HCT116 (cell line): Measurements from ENCODE around the gene SPINK2. TPM values are rescaled to one million over a fixed set of nuclear protein-coding genes. Genes with fewer than 3 reads are reported as not detected.

ENCODE experiments used
- ATAC-seq: fragments of 200-7000 bp; cut with Tn5 transposase; 2 replicates; pipeline ENCODE4 v1.9.1; 2020; ENCODE audit warnings: mild to moderate bottlenecking, moderate library complexity
- BruUV-seq: library from RNA; stranded (reverse); fragments of 400-500 nt; replicated peaks from 2 replicates; lab custom pipeline; 2021; lab: Mats Ljungman, UMichigan
- CTCF ChIA-PET: fragments of 300-600 bp; sonication (Branson Sonifier 250); formaldehyde crosslinking; loops from one replicate; lab custom pipeline; 2021; ENCODE audit warnings: antibody characterized with exemption; lab: Charles Lee
- POLR2A ChIA-PET: fragments of 300-600, 350-600 bp; sonication (Branson Sonifier 250); formaldehyde crosslinking; loops from one replicate; lab custom pipeline; 2021; ENCODE audit warnings: antibody characterized with exemption; lab: Charles Lee
- RAD21 ChIA-PET, 2 experiments: fragments of 300-600 bp; sonication (Branson Sonifier 250); formaldehyde crosslinking; loops; one replicate each; lab custom pipeline; 2023; ENCODE audit warnings: low total read pairs in 2 of 2; ENCODE audit not compliant: uncharacterized antibody in 2 of 2, unreplicated experiment in 2 of 2, low non-redundant PET in 1 of 2; lab: Charles Lee
- DNase-seq: peaks from one replicate; pipeline ENCODE4 v3.0.0-alpha.2; 2010; ENCODE audit warnings: low read depth, low spot score
- H2AFZ ChIP-seq: fragments of 200-600 bp; shearing (Covaris generic), sonication (generic); 2 replicates; pipeline ENCODE4 v1.6.1; 2017; ENCODE audit warnings: low read depth, mixed run types, mixed read lengths, antibody characterized with exemption, low read length; ENCODE audit not compliant: poor library complexity, severe bottlenecking
- H3K27ac ChIP-seq: 2 replicates; pipeline ENCODE4 v1.5.1; 2012; ENCODE audit warnings: low read depth, low read length
- H3K27me3 ChIP-seq: fragments of 200-600 bp; sonication (generic); 2 replicates; pipeline ENCODE4 v1.6.1; 2016; ENCODE audit warnings: mixed run types, low read length, mixed read lengths; ENCODE audit not compliant: insufficient read depth
- H3K36me3 ChIP-seq, 2 experiments: fragments of 200-500 bp in 1 of 2; fragments of 200-600 bp in 1 of 2; sonication (Bioruptor generic) in 1 of 2; sonication (generic) in 1 of 2; 2 replicates each; pipeline versions ENCODE4 v1.5.1 to v1.6.1; 2014 to 2016; ENCODE audit warnings: low read length in 2 of 2, inconsistent platforms in 1 of 2, mixed read lengths in 1 of 2, mixed run types in 1 of 2; ENCODE audit not compliant: insufficient read depth in 2 of 2, control insufficient read depth in 1 of 2
- H3K4me1 ChIP-seq, 2 experiments: fragments of 200-600 bp in 1 of 2; sonication (generic) in 1 of 2; 2 replicates each; pipeline versions ENCODE4 v1.5.1 to v1.6.1; 2012 to 2017; ENCODE audit warnings: low read length in 2 of 2, inconsistent platforms in 1 of 2, mild to moderate bottlenecking in 1 of 2, mixed read lengths in 1 of 2, mixed run types in 1 of 2, moderate library complexity in 1 of 2; ENCODE audit not compliant: insufficient read depth in 2 of 2, control insufficient read depth in 1 of 2
- H3K4me2 ChIP-seq: fragments of 200-600 bp; sonication (generic); 2 replicates; pipeline ENCODE4 v1.6.1; 2017; ENCODE audit warnings: mixed run types, low read length, mixed read lengths
- H3K4me3 ChIP-seq, 2 experiments: fragments of 200-600 bp in 1 of 2; sonication (generic) in 1 of 2; replicated peaks in 1 of 2; 2 replicates each; pipeline ENCODE4 v1.5.1; 2011 to 2016; ENCODE audit warnings: low read length in 2 of 2, control low read depth in 1 of 2, low read depth in 1 of 2, mild to moderate bottlenecking in 1 of 2, mixed read lengths in 1 of 2, mixed run types in 1 of 2
- H3K79me2 ChIP-seq: fragments of 200-600 bp; sonication (generic); 2 replicates; pipeline ENCODE4 v1.6.1; 2017; ENCODE audit warnings: mild to moderate bottlenecking, mixed run types, low read length, moderate library complexity, mixed read lengths; ENCODE audit not compliant: insufficient read depth
- H3K9ac ChIP-seq: fragments of 200-600 bp; sonication (generic); 2 replicates; pipeline ENCODE4 v1.6.1; 2016; ENCODE audit warnings: low read length, mixed read lengths
- H3K9me2 ChIP-seq: fragments of 200-600 bp; sonication (generic), shearing (Covaris generic); 2 replicates; pipeline ENCODE4 v1.6.1; 2017; ENCODE audit warnings: mixed run types, mild to moderate bottlenecking, moderate library complexity; ENCODE audit not compliant: insufficient read depth
- H3K9me3 ChIP-seq, 2 experiments: fragments of 200-500 bp in 1 of 2; fragments of 200-600 bp in 1 of 2; sonication (Bioruptor generic) in 1 of 2; sonication (generic) in 1 of 2; 2 replicates each; pipeline ENCODE4 v1.6.1; 2014 to 2017; ENCODE audit warnings: low read length in 2 of 2, mixed read lengths in 2 of 2, inconsistent platforms in 1 of 2, low read depth in 1 of 2, mild to moderate bottlenecking in 1 of 2, mixed run types in 1 of 2, moderate library complexity in 1 of 2; ENCODE audit not compliant: control insufficient read depth in 1 of 2, insufficient read depth in 1 of 2
- H4K20me1 ChIP-seq: fragments of 200-600 bp; sonication (generic), shearing (Covaris generic); 2 replicates; pipeline ENCODE4 v1.6.1; 2017; ENCODE audit warnings: mixed run types, mild to moderate bottlenecking, moderate library complexity; ENCODE audit not compliant: insufficient read depth
- CBX3 ChIP-seq: IDR thresholded peaks from 2 replicates; pipeline ENCODE4 v1.6.1; 2012; ENCODE audit warnings: low read depth
- EGR1 ChIP-seq: IDR thresholded peaks from 2 replicates; pipeline ENCODE4 v1.6.1; 2012; ENCODE audit warnings: low read depth
- EZH2 ChIP-seq: fragments of 200-600 bp; sonication (generic); IDR thresholded peaks from 2 replicates; pipeline ENCODE4 v1.6.1; 2017; ENCODE audit warnings: antibody characterized with exemption, mixed run types
- FOSL1 ChIP-seq: IDR thresholded peaks from 2 replicates; pipeline ENCODE4 v1.6.1; 2012; ENCODE audit warnings: low read depth
- POLR2AphosphoS5 ChIP-seq: IDR thresholded peaks from 2 replicates; pipeline ENCODE4 v1.6.1; 2011; ENCODE audit warnings: mild to moderate bottlenecking, low read depth, low read length, moderate library complexity
- SP1 ChIP-seq: IDR thresholded peaks from 2 replicates; pipeline ENCODE4 v1.6.1; 2012; ENCODE audit warnings: low read depth
- TCF7L2 ChIP-seq: IDR thresholded peaks from 2 replicates; pipeline ENCODE4 v1.7.0; 2011; ENCODE audit warnings: borderline replicate concordance, inconsistent platforms; ENCODE audit not compliant: insufficient read depth, insufficient read length; ENCODE audit errors: extremely low read depth
- YY1 ChIP-seq: IDR thresholded peaks from 2 replicates; pipeline ENCODE4 v1.6.1; 2011; ENCODE audit warnings: low read length, low read depth, moderate library complexity, mild to moderate bottlenecking; ENCODE audit not compliant: insufficient replicate concordance; ENCODE audit errors: extremely low read depth
- ZFX ChIP-seq: fragments of 450-650 bp; IDR thresholded peaks from 2 replicates; pipeline ENCODE4 v1.6.1; 2017
- ZNF274 ChIP-seq: fragments of 200-500 bp; sonication (Bioruptor generic); IDR thresholded peaks from 2 replicates; pipeline ENCODE4 v1.6.1; 2014; ENCODE audit warnings: mild to moderate bottlenecking, low read depth, low read length, inconsistent platforms
- intact Hi-C: fragments of 100-400 bp; cut with micrococcal nuclease; formaldehyde crosslinking; loops from 2 replicates; pipeline ENCODE4 v1.10.0; 2022
- total RNA-seq: library from RNA; stranded (reverse); gene quantifications from one replicate; pipeline ENCODE4 v1.2.1, GENCODE V29; 2021; ENCODE audit not compliant: unreplicated experiment
- TF ChIP-seq, protein P1 (sequence below), 3 experiments: fragments of 200-600 bp in 1 of 3; sonication (generic) in 1 of 3; IDR thresholded peaks in 2 of 3; conservative IDR thresholded peaks in 1 of 3; 2 replicates each; pipeline ENCODE4 v1.5.1; 2012 to 2017; ENCODE audit warnings: low read depth in 2 of 3, low read length in 2 of 3, antibody characterized with exemption in 1 of 3, borderline replicate concordance in 1 of 3, control low read depth in 1 of 3, mild to moderate bottlenecking in 1 of 3, mixed read lengths in 1 of 3, mixed run types in 1 of 3, moderate library complexity in 1 of 3; ENCODE audit not compliant: insufficient read depth in 1 of 3
- TF ChIP-seq, protein P2 (sequence below): IDR thresholded peaks from 2 replicates; pipeline ENCODE4 v1.6.1; 2012; ENCODE audit warnings: low read depth
- TF ChIP-seq, protein P3 (sequence below): IDR thresholded peaks from 2 replicates; pipeline ENCODE4 v1.6.1; 2012

The SPINK2 gene
- total RNA-seq, 1 experiment from 2014 or later = 2.4 TPM

DNA sequence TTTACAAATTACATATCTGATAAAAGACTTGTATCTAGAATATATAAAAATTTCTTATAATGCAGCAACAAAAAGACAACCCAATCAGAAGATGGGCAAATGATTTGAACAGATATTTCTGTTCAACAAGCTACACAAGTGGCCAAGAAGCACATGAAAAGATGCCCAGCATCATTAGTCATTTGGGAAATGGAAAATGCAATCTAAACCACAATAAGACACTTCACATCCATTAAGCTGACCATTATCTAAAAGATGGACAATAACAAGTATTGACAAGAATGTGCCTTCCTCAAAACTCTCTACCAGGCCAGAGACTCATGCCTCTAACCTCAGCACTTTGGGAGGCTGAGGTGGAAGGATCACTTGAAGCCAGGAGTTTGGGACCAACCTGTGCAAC, 53.9 kb downstream of the SPINK2 start:
- Histone ChIP-seq H3K9me2 (no peaks in the 10 kb centered on the region), H3K36me3 (no peaks in the 10 kb centered on the region), H3K4me3 (no peak overlapping the region), H3K27ac (no peak overlapping the region), H2AFZ (no peak overlapping the region)
- TF ChIP-seq, protein P1, sequence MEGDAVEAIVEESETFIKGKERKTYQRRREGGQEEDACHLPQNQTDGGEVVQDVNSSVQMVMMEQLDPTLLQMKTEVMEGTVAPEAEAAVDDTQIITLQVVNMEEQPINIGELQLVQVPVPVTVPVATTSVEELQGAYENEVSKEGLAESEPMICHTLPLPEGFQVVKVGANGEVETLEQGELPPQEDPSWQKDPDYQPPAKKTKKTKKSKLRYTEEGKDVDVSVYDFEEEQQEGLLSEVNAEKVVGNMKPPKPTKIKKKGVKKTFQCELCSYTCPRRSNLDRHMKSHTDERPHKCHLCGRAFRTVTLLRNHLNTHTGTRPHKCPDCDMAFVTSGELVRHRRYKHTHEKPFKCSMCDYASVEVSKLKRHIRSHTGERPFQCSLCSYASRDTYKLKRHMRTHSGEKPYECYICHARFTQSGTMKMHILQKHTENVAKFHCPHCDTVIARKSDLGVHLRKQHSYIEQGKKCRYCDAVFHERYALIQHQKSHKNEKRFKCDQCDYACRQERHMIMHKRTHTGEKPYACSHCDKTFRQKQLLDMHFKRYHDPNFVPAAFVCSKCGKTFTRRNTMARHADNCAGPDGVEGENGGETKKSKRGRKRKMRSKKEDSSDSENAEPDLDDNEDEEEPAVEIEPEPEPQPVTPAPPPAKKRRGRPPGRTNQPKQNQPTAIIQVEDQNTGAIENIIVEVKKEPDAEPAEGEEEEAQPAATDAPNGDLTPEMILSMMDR (IDR thresholded peaks at IDR 0.05 in 2 of 3, conservative IDR thresholded peaks at IDR 0.05 in 1 of 3; ENCODE audit: borderline replicate concordance in 1 of 3, insufficient read depth in 1 of 3, low read depth in 2 of 3, low read length in 2 of 3) = no peak
- TF ChIP-seq ZFX (no peak), EGR1 (no peak), SP1 (no peak), CBX3 (no peak), TCF7L2 (no peak), FOSL1 (no peak), EZH2 (no peak), POLR2AphosphoS5 (no peak), ZNF274 (no peak), YY1 (no peak)
- TF ChIP-seq, protein P2, sequence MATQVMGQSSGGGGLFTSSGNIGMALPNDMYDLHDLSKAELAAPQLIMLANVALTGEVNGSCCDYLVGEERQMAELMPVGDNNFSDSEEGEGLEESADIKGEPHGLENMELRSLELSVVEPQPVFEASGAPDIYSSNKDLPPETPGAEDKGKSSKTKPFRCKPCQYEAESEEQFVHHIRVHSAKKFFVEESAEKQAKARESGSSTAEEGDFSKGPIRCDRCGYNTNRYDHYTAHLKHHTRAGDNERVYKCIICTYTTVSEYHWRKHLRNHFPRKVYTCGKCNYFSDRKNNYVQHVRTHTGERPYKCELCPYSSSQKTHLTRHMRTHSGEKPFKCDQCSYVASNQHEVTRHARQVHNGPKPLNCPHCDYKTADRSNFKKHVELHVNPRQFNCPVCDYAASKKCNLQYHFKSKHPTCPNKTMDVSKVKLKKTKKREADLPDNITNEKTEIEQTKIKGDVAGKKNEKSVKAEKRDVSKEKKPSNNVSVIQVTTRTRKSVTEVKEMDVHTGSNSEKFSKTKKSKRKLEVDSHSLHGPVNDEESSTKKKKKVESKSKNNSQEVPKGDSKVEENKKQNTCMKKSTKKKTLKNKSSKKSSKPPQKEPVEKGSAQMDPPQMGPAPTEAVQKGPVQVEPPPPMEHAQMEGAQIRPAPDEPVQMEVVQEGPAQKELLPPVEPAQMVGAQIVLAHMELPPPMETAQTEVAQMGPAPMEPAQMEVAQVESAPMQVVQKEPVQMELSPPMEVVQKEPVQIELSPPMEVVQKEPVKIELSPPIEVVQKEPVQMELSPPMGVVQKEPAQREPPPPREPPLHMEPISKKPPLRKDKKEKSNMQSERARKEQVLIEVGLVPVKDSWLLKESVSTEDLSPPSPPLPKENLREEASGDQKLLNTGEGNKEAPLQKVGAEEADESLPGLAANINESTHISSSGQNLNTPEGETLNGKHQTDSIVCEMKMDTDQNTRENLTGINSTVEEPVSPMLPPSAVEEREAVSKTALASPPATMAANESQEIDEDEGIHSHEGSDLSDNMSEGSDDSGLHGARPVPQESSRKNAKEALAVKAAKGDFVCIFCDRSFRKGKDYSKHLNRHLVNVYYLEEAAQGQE = no peak
- TF ChIP-seq, protein P3, sequence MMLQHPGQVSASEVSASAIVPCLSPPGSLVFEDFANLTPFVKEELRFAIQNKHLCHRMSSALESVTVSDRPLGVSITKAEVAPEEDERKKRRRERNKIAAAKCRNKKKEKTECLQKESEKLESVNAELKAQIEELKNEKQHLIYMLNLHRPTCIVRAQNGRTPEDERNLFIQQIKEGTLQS = no peak
- TF ChIP-seq, all 23 proteins: peak for 0
- Histone ChIP-seq H3K9me3 (no peaks in the 10 kb centered on the region), H4K20me1 (no peaks in the 10 kb centered on the region), H3K4me2 (no peak overlapping the region), H3K79me2 (no peaks in the 10 kb centered on the region), H3K4me1 (no peaks in the 10 kb centered on the region; a peak in 1 of 4 replicates), H3K27me3 (no peaks in the 10 kb centered on the region), H3K9ac (no peak overlapping the region)
- DNase-seq = no peak
- intact Hi-C loops = no loop called here
- no peak for ATAC-seq
- CTCF ChIA-PET = no interaction called here
- BruUV-seq = no TSS peak
- POLR2A ChIA-PET = interaction anchor here (0.8 kb wide), 1 partner anchor 41 kb away, joined by 3 read pairs; no protein-coding TSS in a partner anchor
- RAD21 ChIA-PET = no interaction called here
